Calu3 (cell line): ENCODE results near the gene CHRNA5. TPM values are rescaled to one million over a fixed set of nuclear protein-coding genes. Genes with fewer than 3 reads are reported as not detected.

Source experiments
- BruUV-seq: library from RNA; stranded (reverse); fragments of 400-500 nt; replicated peaks from 2 replicates; lab custom pipeline; 2021; lab: Mats Ljungman, UMichigan
- CTCF ChIA-PET: fragments of 300-600 bp; sonication (Branson Sonifier 250); formaldehyde crosslinking; loops from one replicate; lab custom pipeline; 2022; ENCODE audit warnings: antibody characterized with exemption; lab: Charles Lee
- DNase-seq: peaks from one replicate; pipeline ENCODE4 v3.0.0; 2022
- H3K27ac Mint-ChIP-seq: one replicate; pipeline ENCODE4 v1.8.0; 2022; ENCODE audit warnings: mixed read lengths; ENCODE audit not compliant: unreplicated experiment
- H3K27me3 Mint-ChIP-seq: one replicate; pipeline ENCODE4 v1.8.0; 2022; ENCODE audit warnings: mixed read lengths; ENCODE audit not compliant: unreplicated experiment
- H3K36me3 Mint-ChIP-seq: one replicate; pipeline ENCODE4 v1.8.0; 2022; ENCODE audit warnings: mild to moderate bottlenecking, moderate library complexity, mixed read lengths; ENCODE audit not compliant: insufficient read depth, unreplicated experiment
- H3K4me1 Mint-ChIP-seq: one replicate; pipeline ENCODE4 v1.8.0; 2022; ENCODE audit warnings: mild to moderate bottlenecking, low read depth, mixed read lengths; ENCODE audit not compliant: unreplicated experiment
- H3K4me3 Mint-ChIP-seq: one replicate; pipeline ENCODE4 v1.8.0; 2022; ENCODE audit warnings: mild to moderate bottlenecking, low read depth, moderate library complexity, mixed read lengths; ENCODE audit not compliant: unreplicated experiment
- H3K9me3 Mint-ChIP-seq: one replicate; pipeline ENCODE4 v1.8.0; 2022; ENCODE audit warnings: low read depth, mixed read lengths; ENCODE audit not compliant: unreplicated experiment
- CTCF ChIP-seq: fragments of 200-600 bp; IDR thresholded peaks from one replicate; pipeline ENCODE4 v1.8.0; 2022; ENCODE audit warnings: antibody characterized with exemption; ENCODE audit not compliant: unreplicated experiment
- intact Hi-C: fragments of 100-400 bp; cut with micrococcal nuclease; formaldehyde crosslinking; loops from one replicate; pipeline ENCODE4 v1.10.0; 2022; ENCODE audit not compliant: unreplicated experiment
- total RNA-seq: library from RNA; stranded (reverse); gene quantifications from 2 replicates; pipeline ENCODE4 v1.2.3, GENCODE V29; 2022

Gene CHRNA5
- total RNA-seq, 1 experiment from 2014 or later, result 47.0 TPM

DNA sequence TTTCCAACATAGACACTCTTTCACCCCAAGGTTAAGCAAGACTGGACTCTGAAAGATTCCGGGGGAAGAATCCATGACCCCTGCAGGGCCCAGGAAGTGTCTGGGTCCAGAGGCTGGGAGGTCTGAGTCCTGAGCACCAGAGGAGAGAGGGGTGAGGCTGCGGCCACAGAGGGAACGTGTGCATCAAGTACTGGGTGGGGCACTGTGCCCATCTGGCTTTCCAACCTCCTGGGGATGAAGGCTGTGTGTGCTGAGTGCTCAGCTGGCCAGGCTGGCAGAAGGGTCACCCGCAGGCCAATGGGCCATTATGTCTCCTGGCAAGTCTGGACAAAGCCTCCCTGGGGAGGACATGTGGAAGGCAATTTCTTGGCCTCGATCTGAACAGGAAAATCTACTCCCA lies 52.2 kb downstream of the CHRNA5 start:
- no peak overlapping the region for H3K4me3 Mint-ChIP-seq
- CTCF ChIA-PET, result no interaction called here
- H3K27ac Mint-ChIP-seq, result no peak overlapping the region
- H3K9me3 Mint-ChIP-seq, result no peaks in the 10 kb centered on the region
- no peaks in the 10 kb centered on the region for H3K36me3 Mint-ChIP-seq
- intact Hi-C loops, result no loop called here
- TF ChIP-seq CTCF, result no peak
- no TSS peak for BruUV-seq
- H3K4me1 Mint-ChIP-seq, result no peaks in the 10 kb centered on the region
- no peak for DNase-seq
- peaks cover 47% of the 10 kb centered on the region for H3K27me3 Mint-ChIP-seq

- no peak for DNase-seq
- CTCF ChIA-PET, result no interaction called here
- no TSS peak for BruUV-seq
- TF ChIP-seq CTCF, result no peak
- Mint-ChIP-seq H3K27ac (no peak overlapping the region), H3K27me3 (peaks cover 52% of the 10 kb centered on the region), H3K4me3 (no peak overlapping the region), H3K9me3 (no peaks in the 10 kb centered on the region), H3K36me3 (no peaks in the 10 kb centered on the region), H3K4me1 (no peaks in the 10 kb centered on the region)
- intact Hi-C loops, result loop anchor here (1.0 kb wide), 2 partner anchors 91 to 133 kb away; no protein-coding TSS in a partner anchor
These were observed 52.7 kb downstream of the CHRNA5 start for GRCh38 chr15:78618064-78618463.

DNA sequence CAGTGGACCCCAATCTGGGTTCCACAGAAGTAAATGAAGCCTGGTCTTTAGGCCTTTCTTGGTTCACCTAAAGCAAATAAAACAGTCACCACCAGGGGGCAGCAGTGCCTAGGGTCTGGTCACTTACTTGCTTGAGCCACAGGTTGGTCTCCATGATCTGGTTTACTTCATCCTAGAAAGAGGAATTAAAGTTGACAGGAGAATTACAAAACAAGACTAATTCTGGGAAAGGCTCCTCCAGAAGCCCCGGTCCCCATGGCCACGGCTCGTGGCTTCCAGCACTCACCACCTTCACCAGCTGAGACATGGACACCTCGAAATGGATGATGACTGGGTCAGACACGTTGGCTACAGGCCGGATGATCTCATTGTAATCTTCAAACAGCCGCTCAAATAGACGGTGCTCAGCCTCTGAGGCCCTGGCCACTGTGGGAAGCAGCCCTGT lies 53.2 kb downstream of the CHRNA5 start:
- CTCF ChIA-PET, result no interaction called here
- peaks cover 57% of the 10 kb centered on the region for H3K27me3 Mint-ChIP-seq
- BruUV-seq, result no TSS peak

DNA sequence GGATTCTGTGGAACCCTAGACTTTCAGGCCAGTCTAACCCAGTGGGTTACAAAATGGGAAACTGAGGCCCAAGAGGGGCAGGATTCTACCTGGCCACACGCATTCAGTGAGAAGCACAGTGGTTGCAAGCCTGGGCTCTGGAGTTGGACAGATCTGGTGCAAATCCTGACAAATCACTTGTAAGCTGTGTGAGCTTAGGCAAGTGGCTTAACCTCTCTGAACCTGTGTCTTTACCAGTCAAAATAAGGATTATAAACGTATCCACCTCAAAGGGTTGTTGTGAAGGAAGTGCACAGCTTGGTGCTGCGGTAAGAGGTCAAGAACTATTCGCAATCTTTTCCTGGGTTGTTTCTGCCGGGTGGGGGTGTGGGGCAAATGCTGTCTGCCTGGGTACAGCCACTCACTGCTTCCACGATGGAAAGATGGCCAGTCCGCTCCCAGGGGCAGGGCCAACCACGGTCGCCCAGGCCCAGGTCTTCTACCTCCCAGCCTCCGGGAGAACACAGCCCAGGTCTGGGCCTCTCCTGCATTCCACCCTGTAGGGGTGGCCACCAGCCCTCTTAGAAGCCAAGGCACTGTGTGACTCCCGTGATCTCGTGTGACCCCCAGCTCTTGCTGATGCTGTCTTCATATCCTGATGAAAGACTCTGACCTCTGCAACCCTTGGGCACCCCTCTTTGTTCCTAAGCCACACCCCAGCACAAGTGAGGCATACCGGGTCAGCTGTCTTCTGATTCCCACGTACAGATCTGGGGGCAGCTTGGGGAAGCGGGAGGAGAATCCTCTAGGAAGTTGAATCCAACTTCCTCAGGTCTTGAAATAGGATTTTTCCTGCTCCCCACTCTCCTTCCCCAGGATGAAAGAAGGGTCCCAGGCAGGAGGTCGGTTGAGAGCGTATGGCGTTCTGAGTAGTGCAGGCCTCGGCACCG lies 54.0 kb downstream of the CHRNA5 start:
- peak overlapping the region; percentile 48 for H3K4me3 Mint-ChIP-seq
- CTCF ChIA-PET, result no interaction called here

More for the DNA sequence above, 53.2 kb downstream of the CHRNA5 start:
- no peak overlapping the region for H3K4me3 Mint-ChIP-seq
- no peaks in the 10 kb centered on the region for H3K9me3 Mint-ChIP-seq
- intact Hi-C loops, result loop anchor here (1.0 kb wide), 2 partner anchors 91 to 133 kb away; no protein-coding TSS in a partner anchor
- no peaks in the 10 kb centered on the region for H3K36me3 Mint-ChIP-seq
- TF ChIP-seq CTCF, result peak; percentile 86
- peak; percentile 95 for DNase-seq
- no peak overlapping the region for H3K27ac Mint-ChIP-seq
- no peaks in the 10 kb centered on the region for H3K4me1 Mint-ChIP-seq

More for the DNA sequence above, 54.0 kb downstream of the CHRNA5 start:
- intact Hi-C loops, result no loop called here
- no peaks in the 10 kb centered on the region for H3K4me1 Mint-ChIP-seq
- DNase-seq, result no peak
- peaks cover 65% of the 10 kb centered on the region for H3K27me3 Mint-ChIP-seq
- H3K9me3 Mint-ChIP-seq, result no peaks in the 10 kb centered on the region
- no peak for TF ChIP-seq CTCF
- H3K36me3 Mint-ChIP-seq, result no peaks in the 10 kb centered on the region
- no peak overlapping the region for H3K27ac Mint-ChIP-seq
- BruUV-seq, result no TSS peak
